ENCODE data around the gene EGLN1. TPM values are rescaled to one million over a fixed set of nuclear protein-coding genes. Genes with fewer than 3 reads are reported as not detected.

Gene EGLN1
- total RNA-seq = 31.6 and 47.1 TPM in 2 replicates

GRCh38 chr1:231421971-231422797 is at the start of gene EGLN1:
TSS of gene EGLN1 (minus strand) at chr1:231422287. CDS start at chr1:231421888, 399 bp downstream.

GRCh38 chr1:231338270-231339128 is 83.6 kb downstream of the EGLN1 start, which contains the start of gene SPRTN:
TSS of gene SPRTN (plus strand) at chr1:231338293. CDS start at chr1:231338384, 91 bp downstream.

GRCh38 chr1:231337472-231338269 is 84.4 kb downstream of the EGLN1 start, which contains the start of gene EXOC8:
TSS of gene EXOC8 (minus strand) at chr1:231337852. CDS start at chr1:231337745, 107 bp downstream.

Other genes with a start within 250 kb of the EGLN1 start
- 26.1 and 27.9 TPM in 2 replicates for gene GNPAT, start 181.1 kb downstream of the EGLN1 start, total RNA-seq
- 5.4 and 7.4 TPM in 2 replicates for gene EXOC8, start 84.4 kb downstream of the EGLN1 start, total RNA-seq
- 7.8 and 11.5 TPM in 2 replicates for gene SPRTN, start 84.0 kb downstream of the EGLN1 start, total RNA-seq
- 14.7 and 27.0 TPM in 2 replicates for gene TSNAX, start 106.4 kb upstream of the EGLN1 start, total RNA-seq
- 2.6 and 4.1 TPM in 2 replicates for gene DISC1, start 204.5 kb upstream of the EGLN1 start, total RNA-seq